LoVo (cell line): ENCODE data around the gene UNC5B.

ENCODE experiments used
- DNase-seq: peaks from one replicate; pipeline ENCODE4 v3.0.0-alpha.2; 2016; ENCODE audit warnings: low spot score

UNC5B gene

GRCh38 chr10:71212318-71213126 lies at the start of gene UNC5B:
Gene UNC5B, plus strand, starts transcription at chr10:71212570. Its CDS starts 416 bp downstream, at chr10:71212986.
- peak; percentile 89 for DNase-seq

- DNase-seq = no peak
Measured at GRCh38 chr10:71173466-71173865, 38.9 kb upstream of the UNC5B start.

GRCh38 chr10:71176661-71177060 lies 35.7 kb upstream of the UNC5B start:
- no peak for DNase-seq

- no peak for DNase-seq
Measured at GRCh38 chr10:71177651-71178199, 34.6 kb upstream of the UNC5B start.

- DNase-seq = no peak
Measured at GRCh38 chr10:71178880-71179279, 33.5 kb upstream of the UNC5B start.

- no peak for DNase-seq
Measured at GRCh38 chr10:71179382-71179781, 33.0 kb upstream of the UNC5B start.

GRCh38 chr10:71184421-71184820 lies 27.9 kb upstream of the UNC5B start:
- DNase-seq = no peak

GRCh38 chr10:71185209-71185608 lies 27.2 kb upstream of the UNC5B start:
- DNase-seq = no peak

GRCh38 chr10:71187197-71187596 lies 25.2 kb upstream of the UNC5B start:
- no peak for DNase-seq

GRCh38 chr10:71187600-71187999 lies 24.8 kb upstream of the UNC5B start:
- no peak for DNase-seq

GRCh38 chr10:71188201-71188600 lies 24.2 kb upstream of the UNC5B start:
- DNase-seq = no peak

- DNase-seq = no peak
Measured at GRCh38 chr10:71191019-71191418, 21.4 kb upstream of the UNC5B start.

GRCh38 chr10:71191551-71192076 lies 20.8 kb upstream of the UNC5B start:
- DNase-seq = no peak

- DNase-seq = no peak
Measured at GRCh38 chr10:71193516-71193915, 18.9 kb upstream of the UNC5B start.

GRCh38 chr10:71197955-71198354 lies 14.4 kb upstream of the UNC5B start:
- no peak for DNase-seq

GRCh38 chr10:71201849-71202248 lies 10.5 kb upstream of the UNC5B start:
- DNase-seq = no peak

GRCh38 chr10:71202314-71202713 lies 10.1 kb upstream of the UNC5B start:
- no peak for DNase-seq

- DNase-seq = no peak
Measured at GRCh38 chr10:71203124-71203523, 9.2 kb upstream of the UNC5B start.

- no peak for DNase-seq
Measured at GRCh38 chr10:71203716-71204115, 8.7 kb upstream of the UNC5B start.

GRCh38 chr10:71204746-71205145 lies 7.6 kb upstream of the UNC5B start:
- DNase-seq = no peak

- no peak for DNase-seq
Measured at GRCh38 chr10:71205468-71205867, 6.9 kb upstream of the UNC5B start.

GRCh38 chr10:71206911-71207310 lies 5.5 kb upstream of the UNC5B start:
- no peak for DNase-seq

- DNase-seq = no peak
Measured at GRCh38 chr10:71207578-71207977, 4.8 kb upstream of the UNC5B start.

- no peak for DNase-seq
Measured at GRCh38 chr10:71209352-71209715, 3.0 kb upstream of the UNC5B start.
